K562 (cell line): ENCODE results near the gene SDR42E2. TPM values are rescaled to one million over a fixed set of nuclear protein-coding genes. Genes with fewer than 3 reads are reported as not detected.

Source experiments
- ATAC-seq: fragments of 200-7000 bp; cut with Tn5 transposase; 3 replicates; pipeline ENCODE4 v1.9.1; 2020; ENCODE audit warnings: moderate library complexity
- BruUV-seq: library from RNA; stranded (reverse); fragments of 400-500 nt; replicated peaks from 2 replicates; lab custom pipeline; 2021; lab: Mats Ljungman, UMichigan
- CTCF ChIA-PET: fragments of 300-600 bp; formaldehyde crosslinking; extraction: SDS; loops from one replicate; lab custom pipeline; 2021; ENCODE audit warnings: low intra/inter-chr PET ratio; lab: Yijun Ruan, JAX
- POLR2A ChIA-PET: fragments of 300-600, 350-650 bp; sonication (Branson Sonifier 250); formaldehyde crosslinking; extraction: SDS; loops from one replicate; lab custom pipeline; 2021; ENCODE audit warnings: antibody characterized with exemption, inconsistent platforms; lab: Yijun Ruan, JAX
- DNase-seq, 4 experiments: peaks; one replicate each; pipeline versions ENCODE4 v3.0.0 to v3.0.0-alpha.2; 2011 to 2018; ENCODE audit warnings: low spot score in 3 of 4, mixed read lengths in 3 of 4; ENCODE audit errors: extremely low read depth in 1 of 4
- FAIRE-seq: peaks from 2 replicates; lab custom pipeline; 2011; peaks lifted over from hg19 to GRCh38; lab: Jason Lieb, UNC
- H2AFZ ChIP-seq: 2 replicates; pipeline ENCODE4 v1.6.0; 2011; ENCODE audit warnings: low read depth, low read length, control low read depth, inconsistent platforms
- H3K27ac ChIP-seq: fragments of 200-600 bp; 3 replicates; pipeline ENCODE4 v1.8.0; 2011; ENCODE audit warnings: low read depth, mild to moderate bottlenecking, control low read depth, inconsistent platforms, low read length, moderate library complexity, mixed read lengths; ENCODE audit errors: extremely low read depth
- H3K27me3 ChIP-seq, 2 experiments: fragments of 300-600 bp in 1 of 2; 2 replicates in 1 of 2; 3 replicates in 1 of 2; pipeline versions ENCODE4 v1.6.0 to v1.8.0; 2011; ENCODE audit warnings: inconsistent platforms in 2 of 2, low read length in 2 of 2, mild to moderate bottlenecking in 1 of 2, mixed read lengths in 1 of 2, moderate library complexity in 1 of 2; ENCODE audit not compliant: control insufficient read depth in 2 of 2, insufficient read depth in 2 of 2
- H3K36me3 ChIP-seq: fragments of 300-600 bp; 3 replicates; pipeline ENCODE4 v1.8.0; 2011; ENCODE audit warnings: mild to moderate bottlenecking, low read length, inconsistent platforms; ENCODE audit not compliant: control insufficient read depth, insufficient read depth
- H3K4me1 ChIP-seq, 2 experiments: fragments of 200-600 bp in 1 of 2; replicated peaks in 1 of 2; 2 replicates in 1 of 2; 3 replicates in 1 of 2; pipeline versions ENCODE4 v1.5.1 to v1.8.0; 2011; ENCODE audit warnings: inconsistent platforms in 2 of 2, low read length in 2 of 2, mild to moderate bottlenecking in 1 of 2, mixed read lengths in 1 of 2, moderate library complexity in 1 of 2; ENCODE audit not compliant: control insufficient read depth in 2 of 2, insufficient read depth in 2 of 2
- H3K4me2 ChIP-seq: 2 replicates; pipeline ENCODE4 v1.6.1; 2011; ENCODE audit warnings: low read length, control low read depth, inconsistent platforms, mixed read lengths; ENCODE audit not compliant: insufficient read depth
- H3K4me3 ChIP-seq: fragments of 200-600 bp; sonication (generic), shearing (Covaris generic); 2 replicates; pipeline ENCODE4 v1.5.1; 2016; ENCODE audit warnings: control low read depth, inconsistent platforms
- H3K79me2 ChIP-seq: fragments of 200-600 bp; 3 replicates; pipeline ENCODE4 v1.8.0; 2011; ENCODE audit warnings: low read length, inconsistent platforms; ENCODE audit not compliant: control insufficient read depth, insufficient read depth
- H3K9ac ChIP-seq, 2 experiments: 2 replicates each; pipeline versions ENCODE4 v1.6.0 to v1.6.1; 2011; ENCODE audit warnings: low read depth in 2 of 2, low read length in 2 of 2, control low read depth in 1 of 2, inconsistent platforms in 1 of 2, mild to moderate bottlenecking in 1 of 2, mixed read lengths in 1 of 2; ENCODE audit not compliant: insufficient read depth in 1 of 2
- H3K9me1 ChIP-seq: one replicate; pipeline ENCODE4 v1.6.0; 2011; ENCODE audit warnings: inconsistent platforms, mild to moderate bottlenecking, low read length, moderate library complexity; ENCODE audit not compliant: control insufficient read depth, insufficient read depth
- H3K9me3 ChIP-seq: replicated peaks from 2 replicates; pipeline ENCODE4 v1.5.1; 2011; ENCODE audit warnings: low read depth, low read length, inconsistent platforms; ENCODE audit not compliant: control insufficient read depth, insufficient read depth
- H4K20me1 ChIP-seq: replicated peaks from 2 replicates; pipeline ENCODE4 v1.6.1; 2011; ENCODE audit warnings: low read length, inconsistent platforms, mixed read lengths; ENCODE audit not compliant: control insufficient read depth, insufficient read depth
- CBFA2T2 ChIP-seq: fragments of 450-650 bp; conservative IDR thresholded peaks from 2 replicates; pipeline ENCODE4 v1.6.1; 2017; ENCODE audit warnings: mild to moderate bottlenecking
- CHD4 ChIP-seq: fragments of 200-600 bp; sonication (generic); IDR thresholded peaks from 3 replicates; pipeline ENCODE4 v1.6.1; 2012; ENCODE audit warnings: low read depth, mild to moderate bottlenecking, mixed read lengths, low read length, inconsistent platforms; ENCODE audit not compliant: insufficient read depth, insufficient replicate concordance, poor library complexity, severe bottlenecking
- KDM2B ChIP-seq: fragments of 250-450 bp; sonication (Bioruptor Pico); IDR thresholded peaks from 2 replicates; pipeline ENCODE4 v1.8.0; 2021; ENCODE audit warnings: mild to moderate bottlenecking, moderate library complexity
- MTA3 ChIP-seq: fragments of 450-650 bp; formaldehyde crosslinking; IDR thresholded peaks from 2 replicates; pipeline ENCODE4 v1.6.1; 2017; ENCODE audit warnings: mild to moderate bottlenecking, borderline replicate concordance
- RHOXF2B ChIP-seq: fragments of 250-450 bp; sonication (Bioruptor Pico); conservative IDR thresholded peaks from 2 replicates; pipeline ENCODE4 v1.5.1; 2021
- SIN3A ChIP-seq, 2 experiments: fragments of 150-350 bp in 1 of 2; IDR thresholded peaks; 2 replicates each; pipeline ENCODE4 v1.6.1; 2011 to 2016; ENCODE audit warnings: borderline replicate concordance in 2 of 2, low read depth in 2 of 2, low read length in 2 of 2, mild to moderate bottlenecking in 2 of 2, moderate library complexity in 2 of 2; ENCODE audit not compliant: control insufficient read depth in 1 of 2
- TCF3 ChIP-seq: sonication (generic); formaldehyde crosslinking; IDR thresholded peaks from 2 replicates; pipeline ENCODE4 v1.4.0; 2020; ENCODE audit warnings: mild to moderate bottlenecking, missing genetic modification reagents
- WGBS: fragments of 100-300 bp; shearing (Covaris generic); methylation state at CpG from one replicate; pipeline ENCODE4 v1.1.6; 2016; ENCODE audit warnings: low coverage, mixed read lengths; ENCODE audit not compliant: insufficient coverage; ENCODE audit errors: missing lambda C conversion rate; 5-methylcytosine and 5-hydroxymethylcytosine counted together
- in situ Hi-C: fragments of 300-500 bp; cut with MboI; formaldehyde crosslinking; loops from 4 replicates; pipeline ENCODE4 v1.15.0; 2018; ENCODE audit warnings: inconsistent platforms, mixed read lengths
- intact Hi-C: fragments of 100-400 bp; cut with micrococcal nuclease; formaldehyde crosslinking; loops from 2 replicates; pipeline ENCODE4 v1.14.2; 2022
- polyA plus RNA-seq, 8 experiments: library from polyadenylated mRNA; depleted of rRNA in 4 of 8; stranded (reverse) in 5 of 8; unstranded in 3 of 8; fragments of >200 nt; fragmentation: Nextera tagmentation in 2 of 8; fragmentation: Illumina TruSeq in 1 of 8; extraction: Ambion mirVana in 2 of 8; extraction: Trizol in 1 of 8; gene quantifications; 2 replicates each; pipeline versions ENCODE4 v1.2.1 to v1.2.3, GENCODE V29; 2011 to 2014; ENCODE audit warnings: inconsistent platforms in 1 of 8, missing spikeins in 1 of 8
- total RNA-seq, 7 experiments: library from RNA; depleted of rRNA in 6 of 7; stranded (reverse); fragments of >200 nt in 6 of 7; fragmentation: Illumina TruSeq in 2 of 7; extraction: Trizol in 2 of 7; gene quantifications; 2 replicates each; pipeline versions ENCODE4 v1.2.1 to v1.2.3, GENCODE V29; 2011 to 2021; ENCODE audit warnings: low replicate concordance in 1 of 7
- TF ChIP-seq, protein P1 (sequence below): IDR thresholded peaks from 2 replicates; pipeline ENCODE4 v1.6.1; 2011; ENCODE audit warnings: borderline replicate concordance, low read depth, mild to moderate bottlenecking, moderate library complexity, low read length; ENCODE audit not compliant: insufficient read depth, poor library complexity, severe bottlenecking
- TF ChIP-seq, protein P2 (sequence below), 3 experiments: IDR thresholded peaks in 2 of 3; conservative IDR thresholded peaks in 1 of 3; 2 replicates each; pipeline ENCODE4 v1.5.1; 2011 to 2012; ENCODE audit warnings: low read length in 3 of 3, mild to moderate bottlenecking in 3 of 3, control low read depth in 2 of 3, improper control_type of control experiment in 1 of 3, inconsistent platforms in 1 of 3, low read depth in 1 of 3, mixed read lengths in 1 of 3, moderate library complexity in 1 of 3; ENCODE audit not compliant: insufficient read depth in 2 of 3
- TF ChIP-seq, protein P3 (sequence below): fragments of 450-650 bp; IDR thresholded peaks from 2 replicates; pipeline ENCODE4 v1.6.1; 2016; ENCODE audit warnings: antibody characterized with exemption
- TF ChIP-seq, protein P4 (sequence below): fragments of 150-350 bp; conservative IDR thresholded peaks from 2 replicates; pipeline ENCODE4 v1.6.1; 2014; ENCODE audit warnings: low read length

The SDR42E2 gene
- total and polyA plus RNA-seq, 9 of the 15 experiments (the other 6 are each of a cell fraction or from before 2014, with no cell fraction given): 0.03 to 0.07 (median 0.04) TPM; not detected in 4

DNA sequence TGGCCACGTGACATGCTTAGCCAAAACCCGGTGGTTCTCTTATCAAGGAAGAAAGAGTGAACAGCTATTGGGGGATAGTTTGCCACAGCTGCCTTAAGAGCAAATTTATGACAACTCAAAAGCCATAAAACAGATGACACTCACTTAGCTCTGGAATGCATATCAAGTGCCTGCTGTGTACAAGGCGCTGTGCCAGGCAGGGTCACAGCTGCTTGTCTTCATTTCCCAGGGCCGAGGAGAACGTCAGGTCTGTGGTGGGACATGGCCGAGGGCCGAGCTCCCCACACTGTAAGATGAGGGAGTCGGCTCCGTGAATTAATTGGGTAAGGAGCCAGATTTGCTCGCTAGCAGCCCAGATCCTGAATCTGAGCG is 57.7 kb downstream of the SDR42E2 start:
- intact Hi-C loops: no loop called here
- FAIRE-seq: peak; percentile 32
- Histone ChIP-seq H3K9me1 (no peaks in the 10 kb centered on the region), H3K79me2 (peaks cover 69% of the 10 kb centered on the region), H3K27me3 (no peaks in the 10 kb centered on the region), H3K9me3 (no peaks in the 10 kb centered on the region), H3K9ac (no peak overlapping the region), H3K4me3 (no peak overlapping the region), H3K36me3 (peaks cover 33% of the 10 kb centered on the region; the same call in 2 of the 3 replicates), H3K27ac (no peak overlapping the region), H4K20me1 (peaks cover 7% of the 10 kb centered on the region), H3K4me2 (no peak overlapping the region), H3K4me1 (peaks cover 30 to 31% of the 10 kb centered on the region in 2 experiments), H2AFZ (no peak overlapping the region)
- in situ Hi-C loops: no loop called here
- ChIA-PET CTCF (no interaction called here), POLR2A (interaction anchor here (0.6 to 2.9 kb wide), 8 partner anchors 9 to 84 kb away, joined by 3 to 9 read pairs (median 4); no protein-coding TSS in a partner anchor)
- peak in 1 of 4 experiments; percentile 24 for DNase-seq
- no TSS peak for BruUV-seq
- 77% methylated on average over 11 of the region's 11 CpGs for WGBS
- no peak for ATAC-seq
- no peak for TF ChIP-seq TCF3 (CRISPR knock-in tag)
- no peak for TF ChIP-seq RHOXF2B (CRISPR knock-in tag)
- no peak for TF ChIP-seq KDM2B (CRISPR knock-in tag)
- TF ChIP-seq, protein P1, sequence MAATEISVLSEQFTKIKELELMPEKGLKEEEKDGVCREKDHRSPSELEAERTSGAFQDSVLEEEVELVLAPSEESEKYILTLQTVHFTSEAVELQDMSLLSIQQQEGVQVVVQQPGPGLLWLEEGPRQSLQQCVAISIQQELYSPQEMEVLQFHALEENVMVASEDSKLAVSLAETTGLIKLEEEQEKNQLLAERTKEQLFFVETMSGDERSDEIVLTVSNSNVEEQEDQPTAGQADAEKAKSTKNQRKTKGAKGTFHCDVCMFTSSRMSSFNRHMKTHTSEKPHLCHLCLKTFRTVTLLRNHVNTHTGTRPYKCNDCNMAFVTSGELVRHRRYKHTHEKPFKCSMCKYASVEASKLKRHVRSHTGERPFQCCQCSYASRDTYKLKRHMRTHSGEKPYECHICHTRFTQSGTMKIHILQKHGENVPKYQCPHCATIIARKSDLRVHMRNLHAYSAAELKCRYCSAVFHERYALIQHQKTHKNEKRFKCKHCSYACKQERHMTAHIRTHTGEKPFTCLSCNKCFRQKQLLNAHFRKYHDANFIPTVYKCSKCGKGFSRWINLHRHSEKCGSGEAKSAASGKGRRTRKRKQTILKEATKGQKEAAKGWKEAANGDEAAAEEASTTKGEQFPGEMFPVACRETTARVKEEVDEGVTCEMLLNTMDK: no peak
- TF ChIP-seq, protein P2, sequence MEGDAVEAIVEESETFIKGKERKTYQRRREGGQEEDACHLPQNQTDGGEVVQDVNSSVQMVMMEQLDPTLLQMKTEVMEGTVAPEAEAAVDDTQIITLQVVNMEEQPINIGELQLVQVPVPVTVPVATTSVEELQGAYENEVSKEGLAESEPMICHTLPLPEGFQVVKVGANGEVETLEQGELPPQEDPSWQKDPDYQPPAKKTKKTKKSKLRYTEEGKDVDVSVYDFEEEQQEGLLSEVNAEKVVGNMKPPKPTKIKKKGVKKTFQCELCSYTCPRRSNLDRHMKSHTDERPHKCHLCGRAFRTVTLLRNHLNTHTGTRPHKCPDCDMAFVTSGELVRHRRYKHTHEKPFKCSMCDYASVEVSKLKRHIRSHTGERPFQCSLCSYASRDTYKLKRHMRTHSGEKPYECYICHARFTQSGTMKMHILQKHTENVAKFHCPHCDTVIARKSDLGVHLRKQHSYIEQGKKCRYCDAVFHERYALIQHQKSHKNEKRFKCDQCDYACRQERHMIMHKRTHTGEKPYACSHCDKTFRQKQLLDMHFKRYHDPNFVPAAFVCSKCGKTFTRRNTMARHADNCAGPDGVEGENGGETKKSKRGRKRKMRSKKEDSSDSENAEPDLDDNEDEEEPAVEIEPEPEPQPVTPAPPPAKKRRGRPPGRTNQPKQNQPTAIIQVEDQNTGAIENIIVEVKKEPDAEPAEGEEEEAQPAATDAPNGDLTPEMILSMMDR (IDR thresholded peaks at IDR 0.05 in 2 of 3, conservative IDR thresholded peaks at IDR 0.05 in 1 of 3; ENCODE audit: insufficient read depth in 2 of 3, low read depth in 1 of 3, low read length in 3 of 3): no peak
- peak; percentile 21; the same call in 1 of the 2 replicates for TF ChIP-seq CBFA2T2
- TF ChIP-seq CHD4: no peak
- TF ChIP-seq, protein P3, sequence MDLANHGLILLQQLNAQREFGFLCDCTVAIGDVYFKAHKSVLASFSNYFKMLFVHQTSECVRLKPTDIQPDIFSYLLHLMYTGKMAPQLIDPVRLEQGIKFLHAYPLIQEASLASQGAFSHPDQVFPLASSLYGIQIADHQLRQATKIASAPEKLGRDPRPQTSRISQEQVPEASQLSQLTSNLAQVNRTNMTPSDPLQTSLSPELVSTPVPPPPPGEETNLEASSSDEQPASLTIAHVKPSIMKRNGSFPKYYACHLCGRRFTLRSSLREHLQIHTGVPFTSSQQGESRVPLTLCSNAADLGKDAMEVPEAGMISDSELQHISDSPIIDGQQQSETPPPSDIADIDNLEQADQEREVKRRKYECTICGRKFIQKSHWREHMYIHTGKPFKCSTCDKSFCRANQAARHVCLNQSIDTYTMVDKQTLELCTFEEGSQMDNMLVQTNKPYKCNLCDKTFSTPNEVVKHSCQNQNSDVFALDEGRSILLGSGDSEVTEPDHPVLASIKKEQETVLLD: no peak
- TF ChIP-seq SIN3A (IDR thresholded peaks at IDR 0.05; ENCODE audit: borderline replicate concordance in 2 of 2, control insufficient read depth in 1 of 2, low read depth in 2 of 2, low read length in 2 of 2): no peak
- TF ChIP-seq MTA3: no peak
- TF ChIP-seq, protein P4, sequence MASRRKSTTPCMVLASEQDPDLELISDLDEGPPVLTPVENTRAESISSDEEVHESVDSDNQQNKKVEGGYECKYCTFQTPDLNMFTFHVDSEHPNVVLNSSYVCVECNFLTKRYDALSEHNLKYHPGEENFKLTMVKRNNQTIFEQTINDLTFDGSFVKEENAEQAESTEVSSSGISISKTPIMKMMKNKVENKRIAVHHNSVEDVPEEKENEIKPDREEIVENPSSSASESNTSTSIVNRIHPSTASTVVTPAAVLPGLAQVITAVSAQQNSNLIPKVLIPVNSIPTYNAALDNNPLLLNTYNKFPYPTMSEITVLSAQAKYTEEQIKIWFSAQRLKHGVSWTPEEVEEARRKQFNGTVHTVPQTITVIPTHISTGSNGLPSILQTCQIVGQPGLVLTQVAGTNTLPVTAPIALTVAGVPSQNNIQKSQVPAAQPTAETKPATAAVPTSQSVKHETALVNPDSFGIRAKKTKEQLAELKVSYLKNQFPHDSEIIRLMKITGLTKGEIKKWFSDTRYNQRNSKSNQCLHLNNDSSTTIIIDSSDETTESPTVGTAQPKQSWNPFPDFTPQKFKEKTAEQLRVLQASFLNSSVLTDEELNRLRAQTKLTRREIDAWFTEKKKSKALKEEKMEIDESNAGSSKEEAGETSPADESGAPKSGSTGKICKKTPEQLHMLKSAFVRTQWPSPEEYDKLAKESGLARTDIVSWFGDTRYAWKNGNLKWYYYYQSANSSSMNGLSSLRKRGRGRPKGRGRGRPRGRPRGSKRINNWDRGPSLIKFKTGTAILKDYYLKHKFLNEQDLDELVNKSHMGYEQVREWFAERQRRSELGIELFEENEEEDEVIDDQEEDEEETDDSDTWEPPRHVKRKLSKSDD: no peak
